ENCODE results near the gene GRID1.

DNA sequence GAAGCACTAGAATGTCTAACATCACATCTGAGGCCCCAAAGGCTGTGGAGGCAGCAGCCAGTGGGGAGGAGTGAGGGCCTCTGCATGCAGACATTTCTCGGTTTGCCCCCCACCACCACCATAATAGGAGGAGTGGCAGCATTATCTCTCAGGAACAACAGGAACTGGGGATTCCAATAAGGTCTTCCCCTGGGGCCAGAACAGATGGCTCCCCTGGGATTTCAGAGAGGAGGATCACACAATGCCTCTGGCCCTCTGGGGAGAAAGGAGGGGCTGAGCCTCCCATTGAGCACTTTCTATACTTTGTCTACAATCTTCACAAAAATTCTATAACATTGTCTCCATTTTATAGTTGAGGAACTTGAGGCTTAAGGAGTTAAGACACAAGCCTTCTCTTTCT, 61.1 kb downstream of the GRID1 start:
- TF ChIP-seq CTCF (IDR thresholded peaks at IDR 0.05) (no peak), POLR2A (IDR thresholded peaks at IDR 0.05) (no peak)
